ENCODE measurements around the gene HS1BP3. TPM values are rescaled to one million over a fixed set of nuclear protein-coding genes. Genes with fewer than 3 reads are reported as not detected.

The HS1BP3 gene
- total and polyA plus RNA-seq, 3 experiments from 2014 or later: 9.3 to 19.4 (median 9.5) TPM

- H3K27ac ChIP-seq (ENCODE audit: low read depth, low read length): no peak overlapping the region
- no peaks in the 10 kb centered on the region for H3K4me1 ChIP-seq (ENCODE audit: insufficient read depth, low read length)
- Mint-ChIP-seq H3K27ac (no peak overlapping the region), H3K4me1 (no peaks in the 10 kb centered on the region), H3K36me3 (peaks cover 10 to 54% (median 16%) of the 10 kb centered on the region in 3 donors), H3K27me3 (no peaks in the 10 kb centered on the region), H3K4me3 (no peak overlapping the region), H3K9me3 (no peaks in the 10 kb centered on the region)
- peaks cover 7% of the 10 kb centered on the region for H3K36me3 ChIP-seq (ENCODE audit: insufficient read depth, low read length)
- DNase-seq: peak in 1 of 5 donors; percentile 20
- H3K4me3 ChIP-seq (ENCODE audit: low read length): no peak overlapping the region
- H3K27me3 ChIP-seq (ENCODE audit: insufficient read depth, low read length, poor library complexity, severe bottlenecking): no peaks in the 10 kb centered on the region
- H3K9me3 ChIP-seq (ENCODE audit: low read length): no peaks in the 10 kb centered on the region
- CTCF ChIA-PET: interaction anchor here (1.1 kb wide), 1 partner anchor 32 kb away, joined by 3 read pairs; the partner anchor contains the start of gene HS1BP3
- POLR2A ChIA-PET: no interaction called here
These were observed 31.9 kb downstream of the HS1BP3 start for GRCh38 chr2:20618886-20619521.

DNA sequence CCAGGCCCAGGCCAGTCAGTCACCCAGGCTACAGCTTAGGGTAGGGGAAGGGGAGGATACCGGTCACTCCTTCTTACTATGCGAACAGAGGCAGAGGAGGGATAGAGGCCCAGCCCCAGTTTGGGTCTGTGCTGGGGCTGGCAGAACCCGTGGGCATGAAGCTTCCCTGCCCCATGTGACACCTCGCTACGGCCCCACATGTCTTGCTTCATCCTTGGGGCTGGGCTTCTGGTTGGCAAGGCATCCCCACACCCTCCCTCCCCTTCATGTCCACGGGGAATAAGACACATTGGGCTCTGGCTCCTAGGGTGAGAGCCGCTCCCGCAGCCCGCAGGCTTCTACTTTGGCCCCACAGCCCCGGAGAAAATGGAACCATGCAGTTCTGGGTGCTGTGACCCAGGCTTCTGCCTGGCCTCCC is 32.4 kb downstream of the HS1BP3 start:
- Mint-ChIP-seq H3K27ac (no peak overlapping the region), H3K27me3 (no peaks in the 10 kb centered on the region), H3K9me3 (no peaks in the 10 kb centered on the region), H3K4me1 (no peaks in the 10 kb centered on the region), H3K36me3 (peaks cover 10 to 50% (median 18%) of the 10 kb centered on the region in 3 donors), H3K4me3 (no peak overlapping the region)
- Histone ChIP-seq H3K36me3 (ENCODE audit: insufficient read depth, low read length) (peaks cover 7% of the 10 kb centered on the region), H3K27ac (ENCODE audit: low read depth, low read length) (peak overlapping the region; percentile 20), H3K4me1 (ENCODE audit: insufficient read depth, low read length) (no peaks in the 10 kb centered on the region), H3K4me3 (ENCODE audit: low read length) (no peak overlapping the region), H3K27me3 (ENCODE audit: insufficient read depth, low read length, poor library complexity, severe bottlenecking) (no peaks in the 10 kb centered on the region), H3K9me3 (ENCODE audit: low read length) (no peaks in the 10 kb centered on the region)
- DNase-seq: peak in 1 of 5 donors; percentile 40
- POLR2A ChIA-PET: interaction anchor here (0.6 kb wide), 1 partner anchor 23 kb away, joined by 3 read pairs; no protein-coding TSS in a partner anchor
- CTCF ChIA-PET: interaction anchor here (1.1 kb wide), 1 partner anchor 33 kb away, joined by 3 read pairs; the partner anchor contains the start of gene HS1BP3

- no peaks in the 10 kb centered on the region for H3K4me1 ChIP-seq (ENCODE audit: insufficient read depth, low read length)
- no peaks in the 10 kb centered on the region for H3K27me3 ChIP-seq (ENCODE audit: insufficient read depth, low read length, poor library complexity, severe bottlenecking)
- no peak overlapping the region for H3K4me3 ChIP-seq (ENCODE audit: low read length)
- Mint-ChIP-seq H3K27me3 (no peaks in the 10 kb centered on the region), H3K4me3 (no peak overlapping the region), H3K36me3 (peaks cover 8 to 46% (median 16%) of the 10 kb centered on the region in 3 donors), H3K9me3 (no peaks in the 10 kb centered on the region), H3K4me1 (no peaks in the 10 kb centered on the region), H3K27ac (no peak overlapping the region)
- POLR2A ChIA-PET: interaction anchor here (0.6 kb wide), 1 partner anchor 22 kb away, joined by 3 read pairs; no protein-coding TSS in a partner anchor
- CTCF ChIA-PET: interaction anchor here (0.8 to 1.1 kb wide), 2 partner anchors 25 to 33 kb away, joined by 3 read pairs; partner anchors contain the start of gene HS1BP3
- H3K27ac ChIP-seq (ENCODE audit: low read depth, low read length): peak overlapping the region; percentile 20
- H3K36me3 ChIP-seq (ENCODE audit: insufficient read depth, low read length): peaks cover 7% of the 10 kb centered on the region
- DNase-seq: peak in 1 of 5 donors; percentile 43
- no peaks in the 10 kb centered on the region for H3K9me3 ChIP-seq (ENCODE audit: low read length)
These were observed 32.9 kb downstream of the HS1BP3 start for GRCh38 chr2:20617892-20618467.

DNA sequence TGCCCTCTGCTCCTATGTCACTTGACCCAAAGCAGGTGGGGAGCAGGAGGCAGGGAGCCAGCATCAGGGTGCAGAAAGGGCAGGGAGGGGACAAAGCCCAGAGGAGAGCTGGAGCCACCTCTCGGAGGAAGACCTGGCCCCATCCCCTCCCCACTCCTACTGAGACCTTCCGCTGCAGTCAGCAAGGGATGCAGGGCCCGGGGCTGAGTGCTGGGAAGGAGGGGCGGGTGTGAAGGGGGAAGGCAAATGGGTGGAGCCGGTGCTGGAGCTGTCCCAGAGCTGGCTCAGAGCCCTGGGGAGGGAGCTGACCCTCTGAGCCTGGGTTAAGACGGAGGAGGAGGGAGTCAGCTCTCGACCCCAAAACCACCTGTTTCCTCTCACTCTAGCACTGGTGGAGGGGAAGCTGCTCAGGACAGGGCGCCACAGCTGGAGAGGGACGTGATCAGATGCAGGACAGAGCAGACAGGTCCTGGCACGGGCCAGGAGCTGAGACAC is 33.8 kb downstream of the HS1BP3 start:
- peaks cover 7% of the 10 kb centered on the region for H3K36me3 ChIP-seq (ENCODE audit: insufficient read depth, low read length)
- H3K27ac Mint-ChIP-seq: no peak overlapping the region
- no peaks in the 10 kb centered on the region for H3K27me3 Mint-ChIP-seq
- no peaks in the 10 kb centered on the region for H3K9me3 Mint-ChIP-seq
- H3K4me3 Mint-ChIP-seq: no peak overlapping the region
- no peaks in the 10 kb centered on the region for H3K9me3 ChIP-seq (ENCODE audit: low read length)
- no peaks in the 10 kb centered on the region for H3K27me3 ChIP-seq (ENCODE audit: insufficient read depth, low read length, poor library complexity, severe bottlenecking)
- peak in 1 of 5 donors; percentile 34 for DNase-seq
- H3K4me1 ChIP-seq (ENCODE audit: insufficient read depth, low read length): no peaks in the 10 kb centered on the region
- no peak overlapping the region for H3K4me3 ChIP-seq (ENCODE audit: low read length)
- H3K4me1 Mint-ChIP-seq: no peaks in the 10 kb centered on the region
- no peak overlapping the region for H3K27ac ChIP-seq (ENCODE audit: low read depth, low read length)
- peaks cover 6 to 38% (median 17%) of the 10 kb centered on the region in 3 donors for H3K36me3 Mint-ChIP-seq
- POLR2A ChIA-PET: no interaction called here
- CTCF ChIA-PET: interaction anchor here (0.8 kb wide), 1 partner anchor 25 kb away, joined by 3 read pairs; no protein-coding TSS in a partner anchor

- H3K4me1 ChIP-seq (ENCODE audit: insufficient read depth, low read length): no peaks in the 10 kb centered on the region
- no peaks in the 10 kb centered on the region for H3K4me1 Mint-ChIP-seq
- peaks cover 6 to 31% (median 17%) of the 10 kb centered on the region in 3 donors for H3K36me3 Mint-ChIP-seq
- H3K9me3 ChIP-seq (ENCODE audit: low read length): no peaks in the 10 kb centered on the region
- H3K27ac Mint-ChIP-seq: peak overlapping the region in 1 of 8 donors; percentile 33
- no peaks in the 10 kb centered on the region for H3K9me3 Mint-ChIP-seq
- H3K27me3 ChIP-seq (ENCODE audit: insufficient read depth, low read length, poor library complexity, severe bottlenecking): no peaks in the 10 kb centered on the region
- no peak overlapping the region for H3K27ac ChIP-seq (ENCODE audit: low read depth, low read length)
- POLR2A ChIA-PET: no interaction called here
- peaks cover 7% of the 10 kb centered on the region for H3K36me3 ChIP-seq (ENCODE audit: insufficient read depth, low read length)
- H3K27me3 Mint-ChIP-seq: no peaks in the 10 kb centered on the region
- H3K4me3 ChIP-seq (ENCODE audit: low read length): no peak overlapping the region
- H3K4me3 Mint-ChIP-seq: no peak overlapping the region
- CTCF ChIA-PET: interaction anchor here (1.2 kb wide), 1 partner anchor 25 kb away, joined by 3 read pairs; no protein-coding TSS in a partner anchor
- DNase-seq: peak in 1 of 5 donors; percentile 36
These were observed 34.5 kb downstream of the HS1BP3 start for GRCh38 chr2:20616341-20616871.

- ChIA-PET CTCF (interaction anchor here (0.7 to 1.4 kb wide), 4 partner anchors 9 to 36 kb away, joined by 3 to 4 read pairs (median 3); no protein-coding TSS in a partner anchor), POLR2A (no interaction called here)
- Mint-ChIP-seq H3K27ac (no peak overlapping the region), H3K4me1 (no peaks in the 10 kb centered on the region), H3K9me3 (no peaks in the 10 kb centered on the region), H3K4me3 (no peak overlapping the region), H3K27me3 (no peaks in the 10 kb centered on the region), H3K36me3 (peaks cover 4 to 24% (median 14%) of the 10 kb centered on the region in 3 donors)
- Histone ChIP-seq H3K27me3 (ENCODE audit: insufficient read depth, low read length, poor library complexity, severe bottlenecking) (no peaks in the 10 kb centered on the region), H3K9me3 (ENCODE audit: low read length) (no peaks in the 10 kb centered on the region), H3K4me3 (ENCODE audit: low read length) (no peak overlapping the region), H3K4me1 (ENCODE audit: insufficient read depth, low read length) (no peaks in the 10 kb centered on the region), H3K27ac (ENCODE audit: low read depth, low read length) (no peak overlapping the region), H3K36me3 (ENCODE audit: insufficient read depth, low read length) (peaks cover 6% of the 10 kb centered on the region)
- DNase-seq: peak in 1 of 5 donors; percentile 37
These were observed 35.2 kb downstream of the HS1BP3 start for GRCh38 chr2:20615466-20616241.

DNA sequence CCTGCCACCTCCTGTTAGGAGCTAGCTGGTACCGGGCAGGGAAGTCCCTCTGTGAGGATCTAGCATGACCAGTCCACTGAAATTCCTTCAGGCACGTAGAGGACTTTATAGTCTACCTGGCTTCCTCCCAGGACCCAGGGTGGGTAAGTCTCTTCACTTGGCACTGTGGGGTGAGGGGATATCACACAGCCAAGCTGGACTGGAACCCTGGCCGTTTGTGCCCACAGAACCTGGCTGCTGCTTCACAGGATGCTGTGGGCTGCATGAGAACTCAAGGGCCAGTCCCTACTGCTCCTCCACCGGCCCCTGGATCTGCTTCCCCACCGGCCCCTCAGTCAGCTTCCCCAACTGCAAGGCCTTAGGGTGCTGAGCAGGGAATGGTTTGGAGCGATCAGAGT is 35.8 kb downstream of the HS1BP3 start:
- H3K4me1 ChIP-seq (ENCODE audit: insufficient read depth, low read length): no peaks in the 10 kb centered on the region
- no peaks in the 10 kb centered on the region for H3K27me3 Mint-ChIP-seq
- CTCF ChIA-PET: interaction anchor here (0.7 to 1.4 kb wide), 4 partner anchors 9 to 36 kb away, joined by 3 to 4 read pairs (median 3); no protein-coding TSS in a partner anchor
- peak in 1 of 5 donors; percentile 2 for DNase-seq
- peaks cover 5 to 18% (median 9%) of the 10 kb centered on the region in 3 donors for H3K36me3 Mint-ChIP-seq
- no peak overlapping the region for H3K27ac Mint-ChIP-seq
- no peaks in the 10 kb centered on the region for H3K4me1 Mint-ChIP-seq
- POLR2A ChIA-PET: no interaction called here
- H3K4me3 Mint-ChIP-seq: no peak overlapping the region
- H3K27ac ChIP-seq (ENCODE audit: low read depth, low read length): no peak overlapping the region
- no peaks in the 10 kb centered on the region for H3K9me3 Mint-ChIP-seq
- H3K27me3 ChIP-seq (ENCODE audit: insufficient read depth, low read length, poor library complexity, severe bottlenecking): no peaks in the 10 kb centered on the region
- no peak overlapping the region for H3K4me3 ChIP-seq (ENCODE audit: low read length)
- no peaks in the 10 kb centered on the region for H3K9me3 ChIP-seq (ENCODE audit: low read length)
- peaks cover 2% of the 10 kb centered on the region for H3K36me3 ChIP-seq (ENCODE audit: insufficient read depth, low read length)
